Small intestine (tissue), 7 donors: ENCODE data around the gene GAREM2. TPM values are rescaled to one million over a fixed set of nuclear protein-coding genes. Genes with fewer than 3 reads are reported as not detected.

ENCODE experiments used
- DNase-seq, 2 donors: peaks; one replicate each; pipeline versions ENCODE4 v3.0.0 to v3.0.0-alpha.2; 2013
- FAIRE-seq: peaks from 2 replicates; lab custom pipeline; 2012; peaks lifted over from hg19 to GRCh38; lab: Jason Lieb, UNC
- H3K27ac ChIP-seq, 3 donors: one replicate each; pipeline ENCODE4 v1.5.1; 2013; ENCODE audit warnings: low read length in 2 of 3, mild to moderate bottlenecking in 2 of 3, control low read depth in 1 of 3, inconsistent platforms in 1 of 3, low read depth in 1 of 3, moderate library complexity in 1 of 3
- H3K27me3 ChIP-seq, 3 donors: one replicate each; pipeline ENCODE4 v1.6.1; 2013; ENCODE audit warnings: low read length in 3 of 3, inconsistent platforms in 1 of 3; ENCODE audit not compliant: control insufficient read depth in 3 of 3, insufficient read depth in 3 of 3
- H3K36me3 ChIP-seq, 3 donors: one replicate each; pipeline ENCODE4 v1.6.1; 2013; ENCODE audit warnings: low read length in 3 of 3, inconsistent platforms in 1 of 3, low read depth in 1 of 3, mild to moderate bottlenecking in 1 of 3, moderate library complexity in 1 of 3; ENCODE audit not compliant: control insufficient read depth in 3 of 3, insufficient read depth in 2 of 3
- H3K4me1 ChIP-seq, 3 donors: one replicate each; pipeline ENCODE4 v1.6.1; 2013; ENCODE audit warnings: low read length in 2 of 3, inconsistent platforms in 1 of 3, low read depth in 1 of 3, mild to moderate bottlenecking in 1 of 3, moderate library complexity in 1 of 3; ENCODE audit not compliant: control insufficient read depth in 3 of 3, insufficient read depth in 2 of 3
- H3K4me3 ChIP-seq, 3 donors: one replicate each; pipeline ENCODE4 v1.5.1; 2013; ENCODE audit warnings: low read length in 3 of 3, control low read depth in 1 of 3, inconsistent platforms in 1 of 3, low read depth in 1 of 3, mild to moderate bottlenecking in 1 of 3, moderate library complexity in 1 of 3
- H3K9me3 ChIP-seq, 2 donors: one replicate each; pipeline ENCODE4 v1.6.1; 2013; ENCODE audit warnings: low read depth in 1 of 2, low read length in 1 of 2; ENCODE audit not compliant: control insufficient read depth in 2 of 2, insufficient read depth in 1 of 2
- WGBS, 3 donors: extraction: QIAGEN DNeasy Blood & Tissue Kit; methylation state at CpG; one replicate each; pipeline ENCODE4 v1.1.7; 2013; 5-methylcytosine and 5-hydroxymethylcytosine counted together
- polyA plus RNA-seq, 4 donors: library from polyadenylated mRNA; stranded (reverse) in 3 of 4; unstranded in 1 of 4; fragments of 200-250 nt in 3 of 4; fragments of 120-200 nt in 1 of 4; gene quantifications; one replicate each; pipeline versions ENCODE4 v1.2.1 to v1.2.3, GENCODE V29; 2013
- donor health status: healthy with polysubstance abuse.
- donor health status: control.
- donor health status: control.
- donor health status: Bipolar disorder and iron deficiency.
- donor health status: healthy.

Gene GAREM2
- polyA plus RNA-seq, 4 donors: 0.22 to 1.2 (median 0.82) TPM

GRCh38 chr2:26185954-26186770 lies 13.3 kb downstream of the GAREM2 start:
- 81 to 87% (median 82%) methylated on average over 15 to 16 of the region's 16 CpGs for WGBS, 3 donors
- H3K9me3 ChIP-seq: no peaks in the 10 kb centered on the region
- no peak overlapping the region for H3K27ac ChIP-seq
- peaks cover 2 to 33% (median 2%) of the 10 kb centered on the region in 3 donors for H3K36me3 ChIP-seq
- no peak overlapping the region for H3K4me3 ChIP-seq
- peaks cover 0 to 20% (median 0%) of the 10 kb centered on the region in 3 donors for H3K27me3 ChIP-seq
- FAIRE-seq (no peak), DNase-seq (no peak)
- peaks cover 0 to 6% (median 0%) of the 10 kb centered on the region in 3 donors for H3K4me1 ChIP-seq

GRCh38 chr2:26187114-26187513 lies 14.2 kb downstream of the GAREM2 start:
- H3K9me3 ChIP-seq: no peaks in the 10 kb centered on the region
- FAIRE-seq: no peak
- H3K27ac ChIP-seq: no peak overlapping the region
- H3K4me1 ChIP-seq: peaks cover 0 to 6% (median 0%) of the 10 kb centered on the region in 3 donors
- peaks cover 0 to 20% (median 0%) of the 10 kb centered on the region in 3 donors for H3K27me3 ChIP-seq
- no peak overlapping the region for H3K4me3 ChIP-seq
- H3K36me3 ChIP-seq: peaks cover 7 to 42% (median 10%) of the 10 kb centered on the region in 3 donors
- DNase-seq: no peak
- 94 to 96% (median 95%) methylated on average over 15 of the region's 15 CpGs for WGBS, 3 donors

GRCh38 chr2:26187537-26188104 lies 14.7 kb downstream of the GAREM2 start:
- H3K27me3 ChIP-seq: peaks cover 0 to 20% (median 0%) of the 10 kb centered on the region in 3 donors
- FAIRE-seq (no peak), DNase-seq (no peak)
- H3K9me3 ChIP-seq: no peaks in the 10 kb centered on the region
- no peak overlapping the region for H3K4me3 ChIP-seq
- no peak overlapping the region for H3K27ac ChIP-seq
- WGBS, 3 donors: 85 to 89% (median 86%) methylated on average over 16 of the region's 16 CpGs
- H3K36me3 ChIP-seq: peaks cover 7 to 46% (median 10%) of the 10 kb centered on the region in 3 donors
- peaks cover 0 to 6% (median 0%) of the 10 kb centered on the region in 3 donors for H3K4me1 ChIP-seq

GRCh38 chr2:26189123-26189522 lies 16.2 kb downstream of the GAREM2 start:
- no peak for FAIRE-seq
- Histone ChIP-seq H3K27ac (no peak overlapping the region), H3K9me3 (no peaks in the 10 kb centered on the region), H3K4me1 (peaks cover 0 to 3% (median 0%) of the 10 kb centered on the region in 3 donors), H3K4me3 (no peak overlapping the region), H3K27me3 (peaks cover 0 to 8% (median 0%) of the 10 kb centered on the region in 3 donors), H3K36me3 (peaks cover 12 to 60% (median 17%) of the 10 kb centered on the region in 3 donors)
- WGBS, 3 donors: 81 to 90% (median 88%) methylated on average over 4 of the region's 4 CpGs
- no peak for DNase-seq

DNA sequence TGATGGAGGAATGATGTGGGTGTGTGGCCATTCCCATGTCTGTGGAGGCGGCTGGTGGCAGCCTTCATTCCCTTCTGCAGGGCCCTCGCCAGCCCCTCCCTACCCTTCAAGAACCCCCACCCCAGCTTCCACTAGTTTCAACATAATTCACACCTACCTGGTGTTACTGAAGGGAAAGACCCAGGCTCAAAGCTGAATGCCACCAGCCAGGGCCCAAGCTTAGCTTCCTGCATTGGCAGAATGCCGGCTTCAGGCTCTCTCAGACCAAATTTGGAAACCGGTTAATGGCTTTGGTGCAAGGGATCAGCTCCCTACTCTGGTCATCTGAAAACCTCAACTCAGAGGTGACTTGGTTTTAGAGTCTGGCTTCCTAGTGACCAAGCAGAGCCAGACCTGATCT lies 16.9 kb downstream of the GAREM2 start:
- FAIRE-seq: no peak
- WGBS, 3 donors: 91 to 93% (median 92%) methylated on average over 4 of the region's 4 CpGs
- Histone ChIP-seq H3K4me3 (no peak overlapping the region), H3K36me3 (peaks cover 17 to 66% (median 18%) of the 10 kb centered on the region in 3 donors), H3K9me3 (no peaks in the 10 kb centered on the region), H3K4me1 (no peaks in the 10 kb centered on the region), H3K27me3 (peaks cover 0 to 7% (median 0%) of the 10 kb centered on the region in 3 donors), H3K27ac (no peak overlapping the region)
- no peak for DNase-seq

- peaks cover 23 to 69% (median 24%) of the 10 kb centered on the region in 3 donors for H3K36me3 ChIP-seq
- no peaks in the 10 kb centered on the region for H3K9me3 ChIP-seq
- no peak overlapping the region for H3K4me3 ChIP-seq
- DNase-seq: no peak
- H3K27ac ChIP-seq: no peak overlapping the region
- WGBS, 3 donors: 80 to 91% (median 84%) methylated on average over 7 of the region's 7 CpGs
- no peaks in the 10 kb centered on the region for H3K4me1 ChIP-seq
- FAIRE-seq: no peak
- H3K27me3 ChIP-seq: peaks cover 0 to 4% (median 0%) of the 10 kb centered on the region in 3 donors
Measured at GRCh38 chr2:26190369-26190768, 17.5 kb downstream of the GAREM2 start.

- Histone ChIP-seq H3K27me3 (no peaks in the 10 kb centered on the region), H3K36me3 (peaks cover 26 to 75% (median 28%) of the 10 kb centered on the region in 3 donors), H3K4me3 (no peak overlapping the region), H3K4me1 (no peaks in the 10 kb centered on the region), H3K27ac (no peak overlapping the region), H3K9me3 (no peaks in the 10 kb centered on the region)
- WGBS, 3 donors: 85 to 87% (median 86%) methylated on average over 20 of the region's 20 CpGs
- FAIRE-seq (no peak), DNase-seq (no peak)
Measured at GRCh38 chr2:26191316-26192159, 18.6 kb downstream of the GAREM2 start.
